Sigmoid colon (tissue), 7 donors: Measurements from ENCODE around the gene CLSTN1. TPM values are rescaled to one million over a fixed set of nuclear protein-coding genes. Genes with fewer than 3 reads are reported as not detected.
A peak's percentile ranks its signal among the peaks of the same experiment; 100 is the strongest.
"Not testable (repeated sequence)": the region's sequence is repeated elsewhere in the genome, so short reads cannot be mapped to it uniquely, and the experiment has no call there.

ENCODE experiments used
- DNase-seq: peaks from one replicate; pipeline ENCODE4 v3.0.0-alpha.2; 2019
- H3K27ac ChIP-seq, 4 donors: fragments of 200-600 bp; sonication (generic); one replicate each; pipeline ENCODE4 v1.5.1; 2016 to 2019; ENCODE audit warnings: mild to moderate bottlenecking in 1 of 4
- H3K27me3 ChIP-seq, 3 donors: fragments of 200-600 bp; sonication (generic); one replicate each; pipeline ENCODE4 v1.5.1; 2019; ENCODE audit warnings: mild to moderate bottlenecking in 1 of 3
- H3K36me3 ChIP-seq, 4 donors: fragments of 200-600 bp; sonication (generic); one replicate each; pipeline ENCODE4 v1.5.1; 2016 to 2019
- H3K4me1 ChIP-seq, 4 donors: fragments of 200-600 bp; sonication (generic); one replicate each; pipeline ENCODE4 v1.5.1; 2017 to 2019
- H3K4me3 ChIP-seq, 4 donors: fragments of 200-600 bp; sonication (generic); one replicate each; pipeline ENCODE4 v1.5.1; 2017 to 2019; ENCODE audit warnings: mild to moderate bottlenecking in 2 of 4, moderate library complexity in 1 of 4
- H3K9me3 ChIP-seq, 4 donors: fragments of 200-600 bp in 3 of 4; sonication (generic) in 3 of 4; one replicate each; pipeline versions ENCODE4 v1.5.1 to v1.6.1; 2013 to 2019
- CTCF ChIP-seq, 4 experiments: fragments of 450-650 bp in 3 of 4; fragments of 200-600 bp in 1 of 4; IDR thresholded peaks; one replicate each; pipeline ENCODE4 v1.5.1; 2016 to 2019; ENCODE audit warnings: antibody characterized with exemption in 4 of 4, mild to moderate bottlenecking in 3 of 4, moderate library complexity in 2 of 4
- EP300 ChIP-seq, 4 donors: sonication (generic); formaldehyde crosslinking; IDR thresholded peaks; one replicate each; pipeline ENCODE4 v1.6.1; 2017; ENCODE audit warnings: antibody characterized with exemption in 4 of 4
- POLR2A ChIP-seq, 2 donors: fragments of 450-650 bp; IDR thresholded peaks; one replicate each; pipeline ENCODE4 v1.6.1; 2016; ENCODE audit warnings: antibody characterized with exemption in 2 of 2, mild to moderate bottlenecking in 2 of 2, moderate library complexity in 2 of 2
- POLR2AphosphoS5 ChIP-seq, 4 donors: sonication (generic); formaldehyde crosslinking; IDR thresholded peaks; one replicate each; pipeline ENCODE4 v1.6.1; 2017; ENCODE audit warnings: antibody characterized with exemption in 4 of 4
- WGBS, 2 donors: extraction: QIAGEN DNeasy Blood & Tissue Kit; methylation state at CpG; one replicate each; pipeline ENCODE4 v1.1.7; 2013; 5-methylcytosine and 5-hydroxymethylcytosine counted together
- intact Hi-C: fragments of 100-400 bp; cut with DNase I; formaldehyde crosslinking; loops from one replicate; pipeline ENCODE4 v1.15.1; 2023
- polyA plus RNA-seq, 3 donors: library from polyadenylated mRNA; stranded (reverse); fragments of 200-250 nt; gene quantifications; one replicate each; pipeline ENCODE4 v1.2.3, GENCODE V29; 2013
- total RNA-seq, 4 donors: library from RNA; depleted of rRNA; stranded (reverse); fragments of >200 nt; gene quantifications; one replicate each; pipeline ENCODE4 v1.1.0, GENCODE V29; 2016
- donor health status: healthy with polysubstance abuse.
- donor health status: Bipolar disorder and iron deficiency.
- donor health status: healthy.

The CLSTN1 gene
- total and polyA plus RNA-seq, 7 donors, result 21.0 to 105 (median 34.6) TPM

GRCh38 chr1:9805006-9805508 is 18.7 kb downstream of the CLSTN1 start:
- Histone ChIP-seq H3K4me3 (no peak overlapping the region), H3K9me3 (no peaks in the 10 kb centered on the region), H3K27me3 (no peaks in the 10 kb centered on the region), H3K36me3 (no peaks in the 10 kb centered on the region), H3K27ac (no peak overlapping the region), H3K4me1 (peaks cover 0 to 23% (median 22%) of the 10 kb centered on the region in 4 donors)
- intact Hi-C loops, result no loop called here
- DNase-seq, result peak; percentile 4
- WGBS, 2 donors, result 35 to 73% methylated on average over 7 of the region's 7 CpGs
- TF ChIP-seq CTCF (IDR thresholded peaks at IDR 0.05) (no peak), POLR2A (IDR thresholded peaks at IDR 0.05) (no peak), POLR2AphosphoS5 (IDR thresholded peaks at IDR 0.05) (no peak), EP300 (IDR thresholded peaks at IDR 0.05) (no peak)

GRCh38 chr1:9803003-9803918 is 20.5 kb downstream of the CLSTN1 start:
- H3K4me3 ChIP-seq, H3K36me3 ChIP-seq, H3K9me3 ChIP-seq, intact Hi-C loops, H3K27ac ChIP-seq, H3K27me3 ChIP-seq: not testable (repeated sequence)
- WGBS, 2 donors, result 37 to 72% methylated on average over 13 of the region's 13 CpGs
- DNase-seq, result peak; percentile 15
- peaks cover 0 to 33% (median 20%) of the 10 kb centered on the region in 4 donors for H3K4me1 ChIP-seq

- H3K27me3 ChIP-seq, result no peaks in the 10 kb centered on the region
- DNase-seq, result no peak
- WGBS, 2 donors, result 97 to 98% methylated on average over 1 of the region's 1 CpG
- no peak overlapping the region for H3K27ac ChIP-seq
- no peak overlapping the region for H3K4me3 ChIP-seq
- H3K4me1 ChIP-seq, result peaks cover 0 to 46% (median 31%) of the 10 kb centered on the region in 4 donors
- intact Hi-C loops, result no loop called here
- no peaks in the 10 kb centered on the region for H3K36me3 ChIP-seq
- H3K9me3 ChIP-seq, result no peaks in the 10 kb centered on the region
- no peak for TF ChIP-seq POLR2AphosphoS5 (IDR thresholded peaks at IDR 0.05)
- TF ChIP-seq CTCF (IDR thresholded peaks at IDR 0.05), result no peak
- no peak for TF ChIP-seq POLR2A (IDR thresholded peaks at IDR 0.05)
- TF ChIP-seq EP300 (IDR thresholded peaks at IDR 0.05), result no peak
Measured at GRCh38 chr1:9801909-9802308, 21.9 kb downstream of the CLSTN1 start.

DNA sequence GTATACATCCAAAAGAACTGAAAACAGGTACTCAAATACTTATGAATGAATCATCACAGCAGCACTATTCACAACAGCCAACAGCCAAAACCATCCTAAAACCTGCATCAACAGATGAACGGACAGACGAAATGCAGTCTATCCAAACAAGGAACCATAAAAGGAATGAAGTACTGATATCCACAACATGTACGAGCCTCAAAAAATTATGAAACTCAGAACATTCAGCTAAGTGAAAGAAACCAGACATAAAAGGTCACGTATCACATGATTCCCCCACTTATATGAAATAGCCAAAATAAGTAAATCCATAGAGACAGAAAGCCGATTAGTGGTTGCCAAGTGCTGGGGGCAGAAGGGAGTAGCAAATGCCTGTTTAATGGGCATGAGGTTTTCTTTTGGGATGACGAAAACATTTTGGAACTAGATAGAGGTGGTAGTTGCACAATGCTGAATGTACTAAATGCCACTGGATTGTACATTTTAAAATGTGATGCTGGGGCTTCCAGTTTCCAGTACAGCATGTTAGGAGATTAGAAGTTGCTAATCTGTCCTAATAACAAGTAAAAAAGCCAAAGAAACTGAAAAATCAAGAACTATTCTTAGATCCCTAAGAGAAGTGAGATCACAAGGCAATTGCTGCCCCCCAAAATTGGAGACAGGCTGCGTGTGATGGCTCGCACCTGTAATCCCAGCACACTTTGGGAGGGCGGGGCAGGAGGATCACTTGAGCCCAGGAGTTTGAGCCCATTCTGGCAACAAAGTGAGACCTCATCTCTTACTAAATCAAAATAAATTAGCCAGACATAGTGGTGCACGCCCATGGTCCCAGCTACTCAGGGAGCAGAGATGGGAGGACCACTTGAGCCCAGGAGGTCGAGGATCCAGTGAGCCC is 25.3 kb downstream of the CLSTN1 start:
- Histone ChIP-seq H3K27ac (peak overlapping the region; percentile 10 to 77 (median 52)), H3K4me1 (peaks cover 0 to 60% (median 40%) of the 10 kb centered on the region in 4 donors), H3K4me3 (peak overlapping the region in 2 of 4 donors; percentile 11 to 28), H3K9me3 (no peaks in the 10 kb centered on the region), H3K27me3 (no peaks in the 10 kb centered on the region), H3K36me3 (no peaks in the 10 kb centered on the region)
- intact Hi-C loops, result no loop called here
- WGBS, 2 donors, result 82 to 87% methylated on average over 11 of the region's 11 CpGs
- TF ChIP-seq CTCF (IDR thresholded peaks at IDR 0.05), result no peak
- TF ChIP-seq EP300 (IDR thresholded peaks at IDR 0.05), result peak in 3 of 4 donors; percentile 28 to 46 (median 31)
- no peak for TF ChIP-seq POLR2A (IDR thresholded peaks at IDR 0.05)
- peak; percentile 58 to 74 (median 64) for TF ChIP-seq POLR2AphosphoS5 (IDR thresholded peaks at IDR 0.05)
- DNase-seq, result peak; percentile 66

DNA sequence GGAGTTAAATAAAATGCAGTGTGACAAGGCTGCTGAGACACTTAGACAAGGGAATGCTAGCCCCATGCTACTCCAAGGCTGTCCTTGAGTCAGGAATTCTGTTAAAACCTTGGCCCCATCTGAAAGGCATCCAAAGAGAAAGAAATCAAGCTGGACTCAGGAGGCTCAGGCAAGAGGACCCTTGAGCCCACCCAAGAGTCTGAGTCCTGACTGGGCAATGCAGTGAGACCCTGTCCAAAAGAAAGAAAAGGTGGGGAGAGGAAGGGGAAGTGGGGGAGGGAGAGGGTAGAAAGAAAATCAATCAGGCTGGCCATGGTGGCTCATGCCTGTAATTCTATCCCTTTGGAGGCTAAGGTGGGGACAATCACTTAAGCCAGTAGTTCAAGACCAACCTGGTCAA is 26.7 kb downstream of the CLSTN1 start:
- H3K9me3 ChIP-seq, result no peaks in the 10 kb centered on the region
- H3K36me3 ChIP-seq, result no peaks in the 10 kb centered on the region
- H3K27me3 ChIP-seq, result no peaks in the 10 kb centered on the region
- intact Hi-C loops, result no loop called here
- no peak overlapping the region for H3K4me3 ChIP-seq
- TF ChIP-seq EP300 (IDR thresholded peaks at IDR 0.05), result no peak
- no peak for TF ChIP-seq POLR2AphosphoS5 (IDR thresholded peaks at IDR 0.05)
- no peak for TF ChIP-seq POLR2A (IDR thresholded peaks at IDR 0.05)
- no peak for TF ChIP-seq CTCF (IDR thresholded peaks at IDR 0.05)
- peaks cover 0 to 54% (median 44%) of the 10 kb centered on the region in 4 donors for H3K4me1 ChIP-seq
- DNase-seq, result peak; percentile 19
- H3K27ac ChIP-seq, result peak overlapping the region in 2 of 4 donors; percentile 12 to 77
